ENCODE measurements around the gene CBY1.

- peak in 2 of 4 experiments; percentile 10 to 12 for TF ChIP-seq CTCF (IDR thresholded peaks at IDR 0.05)
- TF ChIP-seq POLR2A (IDR thresholded peaks at IDR 0.05) = peak; percentile 47 to 52
These were observed at the start of gene CBY1, which contains the start of gene FAM227A for GRCh38 chr22:38656256-38657044.
